Vagina (tissue), 2 donors: ENCODE data around the gene FGF10.

Source experiments
- CTCF ChIP-seq, 3 experiments: fragments of 450-650 bp in 2 of 3; fragments of 200-600 bp in 1 of 3; sonication (generic) in 1 of 3; IDR thresholded peaks; one replicate each; pipeline ENCODE4 v1.5.1; 2017 to 2019; ENCODE audit warnings: antibody characterized with exemption in 3 of 3, mild to moderate bottlenecking in 2 of 3, moderate library complexity in 2 of 3
- POLR2A ChIP-seq, 2 donors: fragments of 450-650 bp; IDR thresholded peaks; one replicate each; pipeline ENCODE4 v1.6.1; 2017; ENCODE audit warnings: antibody characterized with exemption in 2 of 2, mild to moderate bottlenecking in 2 of 2, moderate library complexity in 2 of 2
- POLR2AphosphoS5 ChIP-seq, 2 donors: sonication (generic); formaldehyde crosslinking; IDR thresholded peaks; one replicate each; pipeline ENCODE4 v1.9.0; 2017; ENCODE audit warnings: antibody characterized with exemption in 2 of 2, mild to moderate bottlenecking in 2 of 2, low read depth in 1 of 2; ENCODE audit not compliant: insufficient read depth in 1 of 2

- TF ChIP-seq CTCF (IDR thresholded peaks at IDR 0.05) (no peak), POLR2AphosphoS5 (IDR thresholded peaks at IDR 0.05; ENCODE audit: insufficient read depth in 1 of 2, low read depth in 1 of 2) (no peak), POLR2A (IDR thresholded peaks at IDR 0.05) (no peak)
These were observed 12.2 kb downstream of the FGF10 start for GRCh38 chr5:44377057-44377456.
